ENCODE results near the gene IL17B.

IL17B gene

GRCh38 chr5:149345147-149345891 is 33.8 kb downstream of the IL17B start, which contains the start of gene GRPEL2:
Gene GRPEL2, plus strand, starts transcription at chr5:149345499. Its CDS starts 41 bp downstream, at chr5:149345540.
- ATAC-seq (peak; percentile 96), DNase-seq (ENCODE audit: low spot score in 2 of 2) (peak; percentile 81 to 95)
- Mint-ChIP-seq H3K4me1 (peaks cover 47% of the 10 kb centered on the region), H3K9me3 (no peaks in the 10 kb centered on the region), H3K36me3 (peaks cover 52% of the 10 kb centered on the region), H3K4me3 (peak within 1 kb of the TSS; percentile 91), H3K27ac (peak within 1 kb of the TSS; percentile 96)

- H3K4me1 Mint-ChIP-seq, result peaks cover 38% of the 10 kb centered on the region
- H3K4me3 Mint-ChIP-seq, result peak overlapping the region; percentile 91
- peak overlapping the region; percentile 96 for H3K27ac Mint-ChIP-seq
- ATAC-seq, result no peak
- H3K36me3 Mint-ChIP-seq, result peaks cover 40% of the 10 kb centered on the region
- no peak for DNase-seq (ENCODE audit: low spot score in 2 of 2)
- no peaks in the 10 kb centered on the region for H3K9me3 Mint-ChIP-seq
Measured at GRCh38 chr5:149344151-149344550, 34.9 kb downstream of the IL17B start.

- DNase-seq (ENCODE audit: low spot score in 2 of 2), result no peak
- H3K36me3 Mint-ChIP-seq, result peaks cover 19% of the 10 kb centered on the region
- no peak overlapping the region for H3K4me3 Mint-ChIP-seq
- H3K27ac Mint-ChIP-seq, result no peak overlapping the region
- ATAC-seq, result no peak
- H3K9me3 Mint-ChIP-seq, result no peaks in the 10 kb centered on the region
- H3K4me1 Mint-ChIP-seq, result peaks cover 16% of the 10 kb centered on the region
Measured at GRCh38 chr5:149341876-149342275, 37.2 kb downstream of the IL17B start.

GRCh38 chr5:149340920-149341319 is 38.2 kb downstream of the IL17B start:
- no peak overlapping the region for H3K4me3 Mint-ChIP-seq
- H3K9me3 Mint-ChIP-seq, result no peaks in the 10 kb centered on the region
- peaks cover 11% of the 10 kb centered on the region for H3K36me3 Mint-ChIP-seq
- H3K27ac Mint-ChIP-seq, result no peak overlapping the region
- ATAC-seq, result no peak
- no peak for DNase-seq (ENCODE audit: low spot score in 2 of 2)
- H3K4me1 Mint-ChIP-seq, result peaks cover 15% of the 10 kb centered on the region

GRCh38 chr5:149338364-149338763 is 40.7 kb downstream of the IL17B start:
- ATAC-seq, result no peak
- Mint-ChIP-seq H3K27ac (no peak overlapping the region), H3K4me3 (no peak overlapping the region), H3K36me3 (no peaks in the 10 kb centered on the region), H3K4me1 (no peaks in the 10 kb centered on the region), H3K9me3 (no peaks in the 10 kb centered on the region)
- DNase-seq (ENCODE audit: low spot score in 2 of 2), result no peak

- H3K9me3 Mint-ChIP-seq, result no peaks in the 10 kb centered on the region
- H3K27ac Mint-ChIP-seq, result no peak overlapping the region
- no peak overlapping the region for H3K4me3 Mint-ChIP-seq
- no peak for ATAC-seq
- no peak for DNase-seq (ENCODE audit: low spot score in 2 of 2)
- no peaks in the 10 kb centered on the region for H3K36me3 Mint-ChIP-seq
- H3K4me1 Mint-ChIP-seq, result no peaks in the 10 kb centered on the region
Measured at GRCh38 chr5:149337736-149338135, 41.4 kb downstream of the IL17B start.

GRCh38 chr5:149333711-149334443 is 45.2 kb downstream of the IL17B start:
- ATAC-seq, result no peak
- H3K4me1 Mint-ChIP-seq, result no peaks in the 10 kb centered on the region
- no peak for DNase-seq (ENCODE audit: low spot score in 2 of 2)
- no peaks in the 10 kb centered on the region for H3K36me3 Mint-ChIP-seq
- no peak overlapping the region for H3K4me3 Mint-ChIP-seq
- no peaks in the 10 kb centered on the region for H3K9me3 Mint-ChIP-seq
- H3K27ac Mint-ChIP-seq, result no peak overlapping the region

GRCh38 chr5:149328177-149328576 is 50.9 kb downstream of the IL17B start:
- no peaks in the 10 kb centered on the region for H3K36me3 Mint-ChIP-seq
- no peaks in the 10 kb centered on the region for H3K9me3 Mint-ChIP-seq
- DNase-seq (ENCODE audit: low spot score in 2 of 2) (no peak), ATAC-seq (no peak)
- H3K4me1 Mint-ChIP-seq, result no peaks in the 10 kb centered on the region
- no peak overlapping the region for H3K4me3 Mint-ChIP-seq
- H3K27ac Mint-ChIP-seq, result no peak overlapping the region

GRCh38 chr5:149326611-149327010 is 52.5 kb downstream of the IL17B start:
- Mint-ChIP-seq H3K9me3 (no peaks in the 10 kb centered on the region), H3K27ac (no peak overlapping the region), H3K36me3 (no peaks in the 10 kb centered on the region), H3K4me1 (no peaks in the 10 kb centered on the region), H3K4me3 (no peak overlapping the region)
- no peak for ATAC-seq
- no peak for DNase-seq (ENCODE audit: low spot score in 2 of 2)

GRCh38 chr5:149325894-149326293 is 53.2 kb downstream of the IL17B start:
- H3K9me3 Mint-ChIP-seq, result no peaks in the 10 kb centered on the region
- ATAC-seq (no peak), DNase-seq (ENCODE audit: low spot score in 2 of 2) (no peak)
- H3K36me3 Mint-ChIP-seq, result no peaks in the 10 kb centered on the region
- no peaks in the 10 kb centered on the region for H3K4me1 Mint-ChIP-seq
- H3K27ac Mint-ChIP-seq, result no peak overlapping the region
- H3K4me3 Mint-ChIP-seq, result no peak overlapping the region

- ATAC-seq, result no peak
- Mint-ChIP-seq H3K36me3 (no peaks in the 10 kb centered on the region), H3K4me1 (no peaks in the 10 kb centered on the region), H3K27ac (no peak overlapping the region), H3K9me3 (no peaks in the 10 kb centered on the region), H3K4me3 (no peak overlapping the region)
- DNase-seq (ENCODE audit: low spot score in 2 of 2), result no peak
Measured at GRCh38 chr5:149325166-149325735, 53.8 kb downstream of the IL17B start.

- DNase-seq (ENCODE audit: low spot score in 2 of 2) (no peak), ATAC-seq (no peak)
- no peaks in the 10 kb centered on the region for H3K36me3 Mint-ChIP-seq
- H3K4me3 Mint-ChIP-seq, result no peak overlapping the region
- no peaks in the 10 kb centered on the region for H3K4me1 Mint-ChIP-seq
- H3K27ac Mint-ChIP-seq, result no peak overlapping the region
- H3K9me3 Mint-ChIP-seq, result no peaks in the 10 kb centered on the region
Measured at GRCh38 chr5:149324641-149325040, 54.5 kb downstream of the IL17B start.
